Liver (tissue), 9 donors: ENCODE results near the gene TMEM109. TPM values are rescaled to one million over a fixed set of nuclear protein-coding genes. Genes with fewer than 3 reads are reported as not detected.

Experiments used
- DNase-seq: peaks from one replicate; pipeline ENCODE4 v3.0.0-alpha.2; 2017; ENCODE audit warnings: low spot score
- H3K27ac ChIP-seq, 2 donors: one replicate each; pipeline ENCODE4 v1.7.0; 2013; ENCODE audit warnings: inconsistent platforms in 2 of 2, low read length in 2 of 2, control low read depth in 1 of 2, low read depth in 1 of 2, mild to moderate bottlenecking in 1 of 2
- H3K27me3 ChIP-seq, 4 donors: one replicate each; pipeline versions ENCODE4 v1.6.1 to v1.7.0; 2013; ENCODE audit warnings: low read length in 3 of 4, inconsistent platforms in 1 of 4, mild to moderate bottlenecking in 1 of 4, moderate library complexity in 1 of 4; ENCODE audit not compliant: control insufficient read depth in 4 of 4, insufficient read depth in 4 of 4
- H3K36me3 ChIP-seq, 4 donors: one replicate each; pipeline versions ENCODE4 v1.6.1 to v1.7.0; 2013; ENCODE audit warnings: low read length in 3 of 4, mild to moderate bottlenecking in 3 of 4, low read depth in 1 of 4, moderate library complexity in 1 of 4; ENCODE audit not compliant: control insufficient read depth in 4 of 4, insufficient read depth in 3 of 4
- H3K4me1 ChIP-seq, 4 donors: one replicate each; pipeline versions ENCODE4 v1.6.1 to v1.7.0; 2013; ENCODE audit warnings: low read length in 3 of 4, mild to moderate bottlenecking in 3 of 4, moderate library complexity in 1 of 4; ENCODE audit not compliant: control insufficient read depth in 4 of 4, insufficient read depth in 4 of 4
- H3K4me3 ChIP-seq, 3 donors: one replicate each; pipeline versions ENCODE4 v1.6.1 to v1.7.0; 2013; ENCODE audit warnings: low read length in 3 of 3, control low read depth in 1 of 3, low read depth in 1 of 3, mild to moderate bottlenecking in 1 of 3
- H3K9ac ChIP-seq, 2 donors: one replicate each; pipeline ENCODE4 v1.7.0; 2013; ENCODE audit warnings: low read length in 2 of 2, mild to moderate bottlenecking in 2 of 2, moderate library complexity in 2 of 2, control low read depth in 1 of 2, low read depth in 1 of 2
- H3K9me3 ChIP-seq, 4 donors: one replicate each; pipeline versions ENCODE4 v1.6.1 to v1.7.0; 2013; ENCODE audit warnings: low read length in 3 of 4; ENCODE audit not compliant: control insufficient read depth in 4 of 4
- EGR1 ChIP-seq, 2 donors: IDR thresholded peaks; 2 replicates each; pipeline ENCODE4 v1.6.1; 2016 to 2018; ENCODE audit warnings: antibody characterized with exemption in 2 of 2, low read depth in 2 of 2
- FOXA1 ChIP-seq: IDR thresholded peaks from 2 replicates; pipeline ENCODE4 v1.6.1; 2016; ENCODE audit warnings: antibody characterized with exemption
- FOXA2 ChIP-seq: IDR thresholded peaks from 2 replicates; pipeline ENCODE4 v1.6.1; 2016; ENCODE audit warnings: antibody characterized with exemption
- HNF4G ChIP-seq: IDR thresholded peaks from 2 replicates; pipeline ENCODE4 v1.6.1; 2016; ENCODE audit warnings: antibody characterized with exemption
- JUND ChIP-seq, 2 donors: IDR thresholded peaks; 2 replicates each; pipeline ENCODE4 v1.6.1; 2016; ENCODE audit warnings: antibody characterized with exemption in 2 of 2
- NR2F2 ChIP-seq: IDR thresholded peaks from 2 replicates; pipeline ENCODE4 v1.6.1; 2016; ENCODE audit warnings: antibody characterized with exemption
- RAD21 ChIP-seq, 2 donors: IDR thresholded peaks; 2 replicates each; pipeline ENCODE4 v1.6.1; 2016; ENCODE audit warnings: antibody characterized with exemption in 2 of 2, mild to moderate bottlenecking in 2 of 2
- RXRA ChIP-seq, 2 donors: IDR thresholded peaks; 2 replicates each; pipeline ENCODE4 v1.6.1; 2017 to 2018; ENCODE audit warnings: antibody characterized with exemption in 2 of 2, mild to moderate bottlenecking in 1 of 2
- SP1 ChIP-seq: IDR thresholded peaks from 2 replicates; pipeline ENCODE4 v1.6.1; 2018; ENCODE audit warnings: antibody characterized with exemption, mild to moderate bottlenecking
- YY1 ChIP-seq: IDR thresholded peaks from 2 replicates; pipeline ENCODE4 v1.6.1; 2016; ENCODE audit warnings: antibody characterized with exemption, mild to moderate bottlenecking
- whole genome bisulfite sequencing: extraction: QIAGEN DNeasy Blood & Tissue Kit; methylation state at CpG from one replicate; pipeline ENCODE4 v1.1.7; 2013; 5-methylcytosine and 5-hydroxymethylcytosine counted together
- polyA plus RNA-seq, 2 donors: library from polyadenylated mRNA; stranded (reverse) in 1 of 2; unstranded in 1 of 2; fragments of 200-250 nt in 1 of 2; fragments of >200 nt in 1 of 2; fragmentation: Nextera tagmentation in 1 of 2; extraction: Ambion mirVana in 1 of 2; gene quantifications; one replicate each; pipeline versions ENCODE4 v1.2.1 to v1.2.3, GENCODE V29; 2013 to 2015
- total RNA-seq, 2 donors: library from RNA; depleted of rRNA; stranded (reverse); fragments of >200 nt; gene quantifications; one replicate each; pipeline ENCODE4 v1.2.3, GENCODE V29; 2014
- TF ChIP-seq, protein P1 (sequence below): IDR thresholded peaks from 2 replicates; pipeline ENCODE4 v1.6.1; 2016; ENCODE audit warnings: antibody characterized with exemption
- TF ChIP-seq, protein P2 (sequence below): IDR thresholded peaks from 2 replicates; pipeline ENCODE4 v1.6.1; 2016; ENCODE audit warnings: antibody characterized with exemption
- TF ChIP-seq, protein P3 (sequence below): IDR thresholded peaks from 2 replicates; pipeline ENCODE4 v1.6.1; 2016; ENCODE audit warnings: antibody characterized with exemption
- TF ChIP-seq, protein P4 (sequence below): fragments of 150-350 bp; IDR thresholded peaks from 2 replicates; pipeline ENCODE4 v1.5.1; 2017; ENCODE audit warnings: improper control_type of control experiment, low read depth, low read length; ENCODE audit not compliant: missing input control
- donor health status: healthy.
- donor health status: healthy.
- donor health status: healthy.
- donor health status: healthy.
- donor health status: healthy.

The TMEM109 gene
- total and polyA plus RNA-seq, 4 donors, result 20.6 to 40.3 (median 30.6) TPM

DNA sequence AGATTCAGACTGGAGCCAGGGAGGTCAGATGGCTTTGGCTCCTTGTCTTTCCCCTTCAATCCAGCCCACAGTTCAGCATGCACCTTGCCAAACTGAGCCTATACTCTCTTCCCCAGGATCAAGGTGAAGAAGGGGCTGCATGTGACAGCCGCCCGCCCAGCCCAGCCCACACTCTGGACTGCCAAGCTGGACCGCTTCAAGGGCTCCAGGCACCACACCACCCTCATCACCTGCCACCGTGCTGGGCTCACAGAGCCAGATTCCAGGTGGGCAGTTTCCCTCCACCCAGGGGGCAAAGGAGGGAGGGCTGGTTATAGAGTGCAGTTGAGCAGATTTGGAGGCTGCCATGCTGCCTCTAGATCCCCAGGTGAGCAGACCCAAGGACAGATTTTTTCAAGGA is 16.4 kb downstream of the TMEM109 start:
- TF ChIP-seq RXRA (IDR thresholded peaks at IDR 0.05) (no peak), SP1 (no peak), HNF4G (no peak), RAD21 (IDR thresholded peaks at IDR 0.05) (no peak), FOXA1 (no peak), NR2F2 (no peak), JUND (IDR thresholded peaks at IDR 0.05) (no peak), EGR1 (IDR thresholded peaks at IDR 0.05; ENCODE audit: low read depth in 2 of 2) (no peak)
- TF ChIP-seq, protein P1, sequence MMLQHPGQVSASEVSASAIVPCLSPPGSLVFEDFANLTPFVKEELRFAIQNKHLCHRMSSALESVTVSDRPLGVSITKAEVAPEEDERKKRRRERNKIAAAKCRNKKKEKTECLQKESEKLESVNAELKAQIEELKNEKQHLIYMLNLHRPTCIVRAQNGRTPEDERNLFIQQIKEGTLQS, result no peak
- TF ChIP-seq, protein P2, sequence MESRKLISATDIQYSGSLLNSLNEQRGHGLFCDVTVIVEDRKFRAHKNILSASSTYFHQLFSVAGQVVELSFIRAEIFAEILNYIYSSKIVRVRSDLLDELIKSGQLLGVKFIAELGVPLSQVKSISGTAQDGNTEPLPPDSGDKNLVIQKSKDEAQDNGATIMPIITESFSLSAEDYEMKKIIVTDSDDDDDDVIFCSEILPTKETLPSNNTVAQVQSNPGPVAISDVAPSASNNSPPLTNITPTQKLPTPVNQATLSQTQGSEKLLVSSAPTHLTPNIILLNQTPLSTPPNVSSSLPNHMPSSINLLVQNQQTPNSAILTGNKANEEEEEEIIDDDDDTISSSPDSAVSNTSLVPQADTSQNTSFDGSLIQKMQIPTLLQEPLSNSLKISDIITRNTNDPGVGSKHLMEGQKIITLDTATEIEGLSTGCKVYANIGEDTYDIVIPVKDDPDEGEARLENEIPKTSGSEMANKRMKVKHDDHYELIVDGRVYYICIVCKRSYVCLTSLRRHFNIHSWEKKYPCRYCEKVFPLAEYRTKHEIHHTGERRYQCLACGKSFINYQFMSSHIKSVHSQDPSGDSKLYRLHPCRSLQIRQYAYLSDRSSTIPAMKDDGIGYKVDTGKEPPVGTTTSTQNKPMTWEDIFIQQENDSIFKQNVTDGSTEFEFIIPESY, result no peak
- TF ChIP-seq, protein P3, sequence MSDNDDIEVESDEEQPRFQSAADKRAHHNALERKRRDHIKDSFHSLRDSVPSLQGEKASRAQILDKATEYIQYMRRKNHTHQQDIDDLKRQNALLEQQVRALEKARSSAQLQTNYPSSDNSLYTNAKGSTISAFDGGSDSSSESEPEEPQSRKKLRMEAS, result no peak
- Histone ChIP-seq H3K27ac (no peak overlapping the region), H3K9ac (no peak overlapping the region), H3K36me3 (no peaks in the 10 kb centered on the region), H3K4me3 (no peak overlapping the region), H3K27me3 (peaks cover 0 to 3% (median 0%) of the 10 kb centered on the region in 4 donors), H3K9me3 (no peaks in the 10 kb centered on the region), H3K4me1 (no peaks in the 10 kb centered on the region)
- DNase-seq, result no peak
- WGBS, result 92% methylated on average over 4 of the region's 4 CpGs

DNA sequence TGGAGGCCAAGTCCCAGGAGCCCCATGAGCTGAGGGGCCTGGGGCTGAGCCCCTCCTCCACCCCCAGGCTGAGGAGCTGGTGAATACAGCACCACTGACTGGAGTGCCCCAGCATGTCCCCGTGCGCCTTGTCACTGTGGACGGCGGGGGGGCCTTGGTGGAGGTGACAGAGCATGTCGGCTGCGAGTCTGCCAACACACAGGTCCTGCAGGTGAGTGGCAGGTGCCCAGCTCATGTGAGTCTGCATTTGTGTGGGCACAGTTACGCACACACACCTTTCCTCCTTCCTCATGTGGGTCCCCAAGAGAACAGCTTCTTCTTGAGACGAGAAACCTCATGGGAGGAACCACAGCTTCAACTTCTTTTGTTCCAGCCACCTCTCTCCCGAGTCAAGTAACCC is 18.0 kb downstream of the TMEM109 start:
- no peak overlapping the region for H3K4me3 ChIP-seq
- H3K4me1 ChIP-seq, result no peaks in the 10 kb centered on the region
- no peak for DNase-seq
- H3K27ac ChIP-seq, result no peak overlapping the region
- TF ChIP-seq FOXA2, result no peak
- TF ChIP-seq, protein P4, sequence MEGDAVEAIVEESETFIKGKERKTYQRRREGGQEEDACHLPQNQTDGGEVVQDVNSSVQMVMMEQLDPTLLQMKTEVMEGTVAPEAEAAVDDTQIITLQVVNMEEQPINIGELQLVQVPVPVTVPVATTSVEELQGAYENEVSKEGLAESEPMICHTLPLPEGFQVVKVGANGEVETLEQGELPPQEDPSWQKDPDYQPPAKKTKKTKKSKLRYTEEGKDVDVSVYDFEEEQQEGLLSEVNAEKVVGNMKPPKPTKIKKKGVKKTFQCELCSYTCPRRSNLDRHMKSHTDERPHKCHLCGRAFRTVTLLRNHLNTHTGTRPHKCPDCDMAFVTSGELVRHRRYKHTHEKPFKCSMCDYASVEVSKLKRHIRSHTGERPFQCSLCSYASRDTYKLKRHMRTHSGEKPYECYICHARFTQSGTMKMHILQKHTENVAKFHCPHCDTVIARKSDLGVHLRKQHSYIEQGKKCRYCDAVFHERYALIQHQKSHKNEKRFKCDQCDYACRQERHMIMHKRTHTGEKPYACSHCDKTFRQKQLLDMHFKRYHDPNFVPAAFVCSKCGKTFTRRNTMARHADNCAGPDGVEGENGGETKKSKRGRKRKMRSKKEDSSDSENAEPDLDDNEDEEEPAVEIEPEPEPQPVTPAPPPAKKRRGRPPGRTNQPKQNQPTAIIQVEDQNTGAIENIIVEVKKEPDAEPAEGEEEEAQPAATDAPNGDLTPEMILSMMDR, result no peak
- TF ChIP-seq RAD21 (IDR thresholded peaks at IDR 0.05), result no peak
- no peak for TF ChIP-seq YY1
- TF ChIP-seq, protein P3, result no peak
- no peak for TF ChIP-seq NR2F2
- no peak for TF ChIP-seq FOXA1
- 92% methylated on average over 9 of the region's 9 CpGs for WGBS
- H3K36me3 ChIP-seq, result no peaks in the 10 kb centered on the region
- no peaks in the 10 kb centered on the region for H3K9me3 ChIP-seq
- no peak overlapping the region for H3K9ac ChIP-seq
- no peaks in the 10 kb centered on the region for H3K27me3 ChIP-seq
